NCI-H187 (cell line): Measurements from ENCODE around the gene POLD2.

Source experiments
- DNase-seq, 2 experiments: peaks; one replicate each; lab custom pipeline; 2025; lab: John Stamatoyannopoulos, UW

POLD2 gene

DNA sequence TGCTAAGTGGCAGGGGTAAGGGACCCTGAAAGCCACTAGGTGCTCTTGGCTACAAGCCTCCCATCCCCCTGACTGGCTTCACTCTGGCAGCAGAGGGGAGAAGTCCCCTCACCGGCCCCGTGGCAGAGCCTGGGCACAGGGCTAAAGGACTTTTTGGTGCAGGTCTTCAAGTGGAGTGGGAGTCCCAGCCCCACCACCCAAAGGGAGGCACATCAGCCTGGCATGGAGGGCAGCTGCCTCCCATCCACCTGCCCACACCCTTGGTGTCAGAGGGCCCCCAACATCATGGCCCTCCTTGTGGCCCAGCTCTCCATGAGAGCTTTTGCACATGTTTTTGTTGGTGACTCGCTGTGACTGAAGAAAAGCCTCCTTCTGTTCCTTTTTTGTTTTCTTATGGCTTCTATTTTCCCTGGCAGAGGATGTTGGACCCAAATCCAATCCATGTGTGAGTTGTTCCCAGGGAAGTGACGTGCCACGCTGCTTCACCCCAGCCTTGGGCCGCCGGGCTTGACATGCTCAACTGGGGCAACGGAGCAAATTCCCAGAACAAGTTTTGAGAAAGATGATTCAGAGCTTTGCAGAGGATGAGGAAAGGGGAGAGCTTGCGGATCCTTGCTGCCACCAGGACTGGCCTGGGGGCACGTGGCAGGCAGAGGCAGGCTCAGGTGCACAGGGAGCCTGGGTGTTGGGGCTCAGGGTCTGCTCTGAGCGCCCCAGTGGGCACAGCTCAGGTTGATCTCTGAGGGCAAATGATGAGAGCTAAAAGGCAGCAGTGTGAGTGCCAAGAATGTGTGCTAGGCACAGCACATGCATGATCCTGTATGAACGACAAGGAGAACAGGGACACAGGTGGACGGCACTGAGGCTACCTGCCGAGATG, 21.1 kb downstream of the POLD2 start:
- DNase-seq: no peak

DNA sequence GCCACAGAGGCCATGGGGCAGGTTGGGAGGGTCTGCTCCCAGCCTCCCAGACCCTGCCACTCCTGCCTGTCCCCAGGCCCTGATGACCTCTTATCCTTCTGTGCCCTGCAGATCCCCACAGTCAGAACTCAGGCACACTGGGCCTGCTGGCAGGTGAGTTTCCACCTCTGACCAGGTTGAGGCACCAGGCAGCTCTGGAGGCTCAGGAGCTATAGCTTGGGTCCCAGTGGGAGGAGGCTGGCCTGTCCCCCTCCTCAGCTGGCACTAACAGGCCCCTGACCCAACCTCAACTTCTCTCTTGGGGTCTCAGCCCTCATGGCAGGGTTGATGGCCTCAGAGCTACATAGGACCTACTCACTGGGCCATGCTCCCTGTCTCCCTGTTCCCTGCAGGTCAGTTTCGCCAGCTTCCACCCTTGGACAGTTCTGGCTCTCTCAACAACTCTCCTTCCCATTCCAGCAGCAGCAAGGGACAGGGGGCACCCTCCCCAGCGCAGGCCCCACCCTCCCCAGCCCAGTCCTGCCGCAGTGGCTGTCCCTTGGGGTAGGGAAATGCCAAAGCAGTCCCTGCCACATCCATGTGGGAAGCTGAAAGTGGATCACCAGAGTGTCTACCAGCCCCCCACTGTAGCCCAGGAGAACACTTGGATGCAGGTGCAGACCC, 21.9 kb downstream of the POLD2 start:
- DNase-seq: no peak

- no peak for DNase-seq
Measured at GRCh38 chr7:44100458-44101302, 22.7 kb downstream of the POLD2 start.

GRCh38 chr7:44099669-44100068, 23.7 kb downstream of the POLD2 start:
- DNase-seq: no peak

DNA sequence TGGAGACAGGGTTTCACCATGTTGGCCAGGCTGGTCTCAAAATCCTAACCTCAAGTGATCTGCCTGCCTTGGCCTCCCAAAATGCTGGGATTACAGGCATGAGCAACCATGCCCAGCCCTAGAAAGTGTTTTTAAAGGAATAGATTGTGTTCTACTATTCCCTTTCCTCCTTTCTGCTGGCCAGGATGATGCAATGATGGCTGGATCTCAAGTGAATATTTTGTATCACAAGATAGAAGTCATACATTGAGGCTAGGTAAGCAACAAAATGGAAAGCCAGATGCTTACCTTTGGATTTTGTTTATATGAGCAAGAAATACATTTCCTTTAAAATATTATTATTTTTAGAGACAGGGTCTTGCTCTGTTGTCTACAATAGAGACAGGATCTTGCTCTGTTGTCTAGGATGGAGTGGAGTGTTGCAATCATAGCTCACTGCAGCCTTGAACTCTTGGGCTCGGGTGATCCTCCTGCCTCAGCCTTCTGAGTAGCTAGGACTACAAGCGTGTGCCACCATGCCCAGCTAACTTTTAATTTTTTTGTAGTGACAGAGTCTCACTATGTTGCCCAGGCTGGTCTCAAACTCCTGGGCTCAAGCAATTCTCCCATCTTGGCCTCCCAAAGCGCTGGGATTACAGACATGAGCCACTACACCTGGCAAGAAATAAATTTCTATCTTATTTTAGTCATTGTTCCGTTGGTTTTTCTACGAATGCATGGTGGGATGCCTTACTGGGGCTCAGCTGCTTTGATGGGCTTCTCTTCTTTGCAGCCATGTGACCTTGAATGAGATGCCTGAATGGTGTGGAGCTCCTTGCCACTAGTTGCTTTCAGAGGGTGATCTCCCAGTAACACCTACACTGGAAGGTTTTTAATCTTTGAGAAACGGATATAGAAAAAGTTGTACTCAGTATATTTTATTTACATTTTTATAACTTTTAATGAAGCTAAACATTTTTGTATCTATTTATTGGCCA, 25.0 kb downstream of the POLD2 start:
- no peak for DNase-seq

DNA sequence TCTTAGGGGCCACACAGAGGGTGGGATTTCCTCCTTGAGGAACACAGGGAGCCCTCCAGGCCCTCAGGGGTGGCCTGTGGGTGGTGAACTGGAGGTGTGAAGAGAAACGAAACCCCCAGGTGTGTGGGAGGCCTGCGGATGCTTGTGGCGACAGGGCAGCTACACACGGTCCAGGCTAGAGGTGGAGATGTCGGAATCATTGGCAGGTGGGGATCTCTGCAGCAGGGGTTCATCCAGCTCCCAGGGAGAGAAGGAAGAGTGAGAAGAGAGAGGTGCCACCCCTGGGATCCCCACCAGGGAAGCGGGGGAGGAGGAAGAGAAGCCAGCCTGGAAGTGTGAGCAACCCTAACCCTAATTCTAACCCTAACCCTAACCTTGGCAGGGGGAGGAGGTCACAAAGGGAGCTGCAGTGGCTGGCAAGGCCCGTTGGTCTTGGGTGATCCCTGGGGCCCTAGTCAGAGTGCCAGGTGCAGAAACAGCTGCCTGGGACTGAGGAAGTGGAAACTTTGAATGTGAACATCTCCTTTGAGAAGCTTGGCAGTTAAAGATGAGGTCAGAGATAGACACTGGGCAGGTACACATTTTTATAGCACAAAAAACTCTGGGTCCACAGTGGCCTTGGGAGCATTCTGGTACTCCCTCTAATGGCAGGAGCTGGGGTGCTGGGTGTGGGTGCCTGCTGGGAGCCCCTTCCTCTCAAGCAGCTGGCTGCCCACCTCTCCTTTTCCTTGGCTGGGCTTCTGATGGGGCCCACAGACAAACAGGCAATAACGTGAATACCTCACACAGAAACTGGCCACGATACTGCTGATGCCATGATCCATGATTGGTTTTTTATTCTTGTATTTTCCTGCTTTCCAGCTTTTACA, 26.1 kb downstream of the POLD2 start:
- no peak for DNase-seq

GRCh38 chr7:44096326-44096881, 26.9 kb downstream of the POLD2 start:
- DNase-seq: no peak

DNA sequence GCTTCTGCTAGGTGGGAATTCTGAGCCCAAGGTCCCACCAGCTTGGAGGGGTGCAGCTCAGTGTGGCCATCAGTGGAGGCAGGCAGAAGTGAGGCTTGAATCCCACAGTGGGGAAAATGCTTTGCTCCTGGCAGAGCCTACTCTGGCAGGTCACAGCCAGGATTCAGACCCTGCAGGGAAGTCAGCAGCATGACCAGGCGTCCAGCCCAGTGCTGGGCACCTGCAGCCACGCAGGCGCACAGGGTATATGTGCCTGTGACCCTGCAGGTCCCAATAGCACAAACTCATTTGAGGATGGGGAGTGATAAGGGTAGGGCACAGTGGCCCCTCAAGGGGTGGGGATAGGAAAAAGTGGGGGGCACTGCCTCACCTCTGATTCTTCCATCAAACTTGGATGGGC, 27.6 kb downstream of the POLD2 start:
- no peak for DNase-seq

- DNase-seq: no peak
Measured at GRCh38 chr7:44094883-44095592, 28.3 kb downstream of the POLD2 start.

DNA sequence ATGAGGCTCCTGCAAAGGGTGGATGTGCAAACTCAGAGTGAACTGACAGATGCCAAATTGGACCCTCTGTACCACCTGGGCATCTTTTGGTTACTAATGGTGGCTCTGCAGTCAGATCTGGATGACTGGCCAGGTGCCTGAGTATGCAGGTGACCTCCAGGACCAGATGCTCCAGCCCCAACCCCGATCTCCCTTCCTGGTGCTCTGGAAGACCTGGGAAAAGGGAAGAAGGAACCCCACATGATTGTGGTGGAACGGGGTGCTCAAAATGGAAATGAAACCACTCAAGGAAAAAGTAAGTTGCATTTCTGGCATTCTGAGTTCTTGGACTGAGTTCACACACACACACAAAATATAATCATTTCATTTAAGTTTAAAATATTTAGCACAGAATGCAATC, 29.0 kb downstream of the POLD2 start:
- DNase-seq: no peak

DNA sequence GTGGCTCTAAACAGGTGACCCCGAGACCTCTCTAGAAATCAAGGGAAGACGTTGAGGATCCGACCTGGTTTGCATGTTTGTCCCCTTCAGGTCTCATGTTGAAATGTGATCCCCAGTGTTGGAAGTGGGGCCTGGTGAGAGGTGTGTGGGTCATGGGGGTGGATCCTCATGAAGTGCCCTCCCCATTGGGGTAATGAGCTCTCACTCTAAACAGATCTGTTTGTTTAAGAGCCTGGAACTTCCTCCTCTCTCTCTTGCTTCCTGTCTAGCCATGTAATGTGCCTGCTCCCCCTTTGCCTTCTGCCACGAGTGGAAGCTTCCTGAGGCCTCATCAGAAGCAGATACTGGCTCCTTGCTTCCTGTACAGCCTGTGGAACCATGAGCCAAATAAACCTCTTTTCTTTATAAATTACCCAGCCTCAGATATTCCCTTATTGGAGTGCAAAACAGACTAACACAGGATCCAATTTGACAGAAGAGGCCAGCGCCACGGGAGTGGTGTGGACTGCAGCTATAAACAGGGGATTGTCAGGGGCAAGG, 30.2 kb downstream of the POLD2 start:
- no peak for DNase-seq

DNA sequence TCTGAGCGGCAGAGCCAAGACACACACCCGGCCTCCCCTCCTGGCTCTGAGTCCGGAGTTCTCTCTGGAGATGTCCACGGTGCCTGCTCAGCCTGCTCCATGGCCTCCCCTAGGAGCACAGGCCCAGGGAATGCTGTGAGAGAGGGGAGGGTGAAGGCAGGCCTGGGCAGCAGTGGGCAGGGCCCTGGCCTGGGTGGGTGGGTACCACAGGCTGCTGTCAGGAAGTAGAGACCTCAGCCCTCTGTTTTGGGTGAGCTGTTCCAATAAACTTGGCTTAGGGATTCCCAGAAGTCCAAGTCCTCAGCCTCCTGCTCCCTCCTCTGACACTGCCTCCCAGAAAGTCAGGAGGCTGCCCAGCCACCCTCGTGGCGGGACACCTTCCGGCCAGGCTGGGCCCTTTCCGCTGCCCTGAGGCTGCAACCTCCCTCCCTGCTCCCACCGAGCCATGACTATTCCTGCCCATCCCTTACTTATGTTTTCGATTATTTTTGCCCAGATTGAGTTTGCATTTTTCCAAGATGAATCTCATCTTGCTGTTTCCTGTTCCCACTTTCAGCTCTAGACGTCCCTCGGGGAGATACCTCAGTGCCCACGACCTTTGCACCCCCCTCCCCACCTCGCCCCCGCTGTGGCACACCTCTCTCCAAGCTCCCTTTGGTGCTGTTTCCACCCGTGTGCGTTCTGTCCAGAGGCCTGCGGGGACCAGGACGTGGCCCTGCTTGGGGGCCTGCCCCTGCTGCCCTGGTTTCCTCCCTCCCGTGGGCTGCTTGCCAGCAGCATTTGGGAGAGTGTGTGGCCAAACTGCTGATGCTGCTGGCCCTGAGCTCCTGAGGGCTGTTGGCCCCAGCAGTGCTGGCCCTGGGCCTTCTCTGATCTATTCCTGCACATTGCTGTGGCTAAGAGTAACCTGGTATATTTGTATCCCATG, 35.2 kb downstream of the POLD2 start:
- no peak for DNase-seq

- no peak for DNase-seq
Measured at GRCh38 chr7:44086627-44087026, 36.7 kb downstream of the POLD2 start.

GRCh38 chr7:44085546-44085945, 37.8 kb downstream of the POLD2 start:
- no peak for DNase-seq

DNA sequence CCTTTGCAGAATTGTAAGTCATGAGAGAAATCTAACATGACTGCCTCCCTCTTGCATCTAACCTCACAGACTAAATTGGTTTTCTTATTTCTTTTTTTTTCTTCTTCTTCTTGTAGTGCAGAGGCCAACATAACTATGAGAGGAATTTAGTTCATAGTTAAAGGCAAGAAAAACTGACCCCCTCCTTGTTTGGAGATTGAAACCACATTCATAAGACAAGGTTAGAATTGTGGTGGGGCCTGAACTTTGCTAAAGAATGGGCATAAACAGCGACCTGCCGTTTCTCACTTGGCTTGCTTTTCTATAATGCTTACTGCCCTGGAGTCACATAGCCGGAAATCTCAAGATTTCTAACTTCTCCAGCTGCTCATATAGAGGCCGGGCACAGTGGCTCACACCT, 38.6 kb downstream of the POLD2 start:
- DNase-seq: no peak

DNA sequence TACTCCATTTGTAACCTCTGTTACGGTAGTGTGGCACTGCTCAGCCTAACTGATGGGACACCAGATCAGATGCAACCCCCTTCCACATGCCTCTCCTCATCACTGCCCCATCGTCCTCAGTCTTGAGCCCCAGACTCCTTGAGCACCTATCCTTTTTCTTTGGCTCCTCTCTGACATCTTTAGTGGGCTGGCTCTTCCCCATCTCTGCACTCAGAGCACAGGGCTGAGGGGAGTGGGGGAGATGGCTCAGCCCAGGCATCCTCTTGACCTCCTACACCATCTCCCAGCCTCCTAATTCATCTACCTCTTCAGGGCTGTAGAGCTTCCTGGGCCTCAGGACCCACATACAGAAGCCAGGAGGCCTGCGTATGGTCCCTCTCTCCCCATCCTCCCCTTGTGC, 39.6 kb downstream of the POLD2 start:
- DNase-seq: no peak

GRCh38 chr7:44082541-44083207, 40.7 kb downstream of the POLD2 start:
- peak; percentile 87 to 96 for DNase-seq
